Osteoblast (primary cell): ENCODE measurements around the gene SCAMP5. TPM values are rescaled to one million over a fixed set of nuclear protein-coding genes. Genes with fewer than 3 reads are reported as not detected.

ENCODE experiments used
- DNase-seq: peaks from one replicate; pipeline ENCODE4 v3.0.0; 2011; ENCODE audit warnings: low spot score, mixed read lengths; ENCODE audit not compliant: insufficient read length; ENCODE audit errors: missing footprints
- H2AFZ ChIP-seq: 2 replicates; pipeline ENCODE4 v1.6.0; 2011; ENCODE audit warnings: mild to moderate bottlenecking, low read length
- H3K27ac ChIP-seq: 2 replicates; pipeline ENCODE4 v1.5.1; 2011; ENCODE audit warnings: mild to moderate bottlenecking, low read depth, low read length, moderate library complexity
- H3K27me3 ChIP-seq: 2 replicates; pipeline ENCODE4 v1.6.0; 2012; ENCODE audit warnings: mild to moderate bottlenecking, control low read depth, inconsistent platforms, low read length, moderate library complexity; ENCODE audit not compliant: insufficient read depth
- H3K36me3 ChIP-seq: 2 replicates; pipeline ENCODE4 v1.5.1; 2011; ENCODE audit warnings: mild to moderate bottlenecking, low read length, control low read depth, moderate library complexity; ENCODE audit not compliant: insufficient read depth
- H3K4me1 ChIP-seq: 2 replicates; pipeline ENCODE4 v1.5.1; 2011; ENCODE audit warnings: mild to moderate bottlenecking, low read length, control low read depth, moderate library complexity; ENCODE audit not compliant: insufficient read depth
- H3K4me2 ChIP-seq: 2 replicates; pipeline ENCODE4 v1.6.0; 2011; ENCODE audit warnings: mild to moderate bottlenecking, low read length; ENCODE audit not compliant: insufficient read depth
- H3K4me3 ChIP-seq: fragments of 200-600 bp; sonication (generic); 3 replicates; pipeline ENCODE4 v1.5.1; 2012; ENCODE audit warnings: mild to moderate bottlenecking, low read length, inconsistent platforms; ENCODE audit not compliant: insufficient read depth
- H3K79me2 ChIP-seq: 2 replicates; pipeline ENCODE4 v1.6.0; 2012; ENCODE audit warnings: mild to moderate bottlenecking, low read length, control low read depth, inconsistent platforms; ENCODE audit not compliant: insufficient read depth
- H3K9me3 ChIP-seq: 2 replicates; pipeline ENCODE4 v1.5.1; 2011; ENCODE audit warnings: low read depth, low read length, control low read depth
- H4K20me1 ChIP-seq: 2 replicates; pipeline ENCODE4 v1.6.0; 2012; ENCODE audit warnings: mild to moderate bottlenecking, low read length, control low read depth; ENCODE audit not compliant: insufficient read depth
- CTCF ChIP-seq: IDR thresholded peaks from 2 replicates; pipeline ENCODE4 v1.5.1; 2011; ENCODE audit warnings: mild to moderate bottlenecking, low read depth, low read length, moderate library complexity; ENCODE audit errors: extremely low read depth
- total RNA-seq: library from RNA; depleted of rRNA; stranded (reverse); fragments of >200 nt; gene quantifications from 2 replicates; pipeline ENCODE4 v1.2.3, GENCODE V29; 2012

Gene SCAMP5
- total RNA-seq, 1 donor, result 1.8 TPM

GRCh38 chr15:75028991-75029377, 33.6 kb downstream of the SCAMP5 start:
- Histone ChIP-seq H3K4me1 (peaks cover 18% of the 10 kb centered on the region), H3K9me3 (no peaks in the 10 kb centered on the region), H4K20me1 (no peaks in the 10 kb centered on the region), H3K27me3 (no peaks in the 10 kb centered on the region), H3K36me3 (no peaks in the 10 kb centered on the region), H3K27ac (no peak overlapping the region), H3K79me2 (peaks cover 15% of the 10 kb centered on the region), H3K4me2 (no peak overlapping the region), H3K4me3 (no peak overlapping the region), H2AFZ (peak overlapping the region; percentile 24)
- no peak for TF ChIP-seq CTCF
- DNase-seq, result no peak

GRCh38 chr15:75029378-75030022, 34.1 kb downstream of the SCAMP5 start:
- Histone ChIP-seq H3K36me3 (no peaks in the 10 kb centered on the region), H3K4me2 (peak overlapping the region; percentile 80), H3K27me3 (no peaks in the 10 kb centered on the region), H4K20me1 (no peaks in the 10 kb centered on the region), H3K9me3 (no peaks in the 10 kb centered on the region), H3K4me3 (peak overlapping the region; percentile 61), H3K79me2 (peaks cover 12% of the 10 kb centered on the region), H3K27ac (peak overlapping the region; percentile 85), H3K4me1 (peaks cover 14% of the 10 kb centered on the region), H2AFZ (peak overlapping the region; percentile 94)
- peak; percentile 93 for TF ChIP-seq CTCF
- peak; percentile 96 for DNase-seq

GRCh38 chr15:75030023-75030413, 34.7 kb downstream of the SCAMP5 start:
- Histone ChIP-seq H4K20me1 (no peaks in the 10 kb centered on the region), H3K79me2 (peaks cover 12% of the 10 kb centered on the region), H3K4me2 (peak overlapping the region; percentile 80), H3K4me3 (peak overlapping the region; percentile 61), H3K27me3 (no peaks in the 10 kb centered on the region), H3K9me3 (no peaks in the 10 kb centered on the region), H2AFZ (peak overlapping the region; percentile 94), H3K36me3 (no peaks in the 10 kb centered on the region), H3K27ac (peak overlapping the region; percentile 85), H3K4me1 (peaks cover 14% of the 10 kb centered on the region)
- peak; percentile 88 for DNase-seq
- no peak for TF ChIP-seq CTCF

GRCh38 chr15:75030424-75030823, 35.1 kb downstream of the SCAMP5 start:
- no peak for DNase-seq
- Histone ChIP-seq H3K27me3 (no peaks in the 10 kb centered on the region), H3K36me3 (no peaks in the 10 kb centered on the region), H2AFZ (peak overlapping the region; percentile 94), H3K4me3 (no peak overlapping the region), H3K4me2 (peak overlapping the region; percentile 80), H3K4me1 (peaks cover 14% of the 10 kb centered on the region), H3K27ac (peak overlapping the region; percentile 85), H3K79me2 (peaks cover 10% of the 10 kb centered on the region), H3K9me3 (no peaks in the 10 kb centered on the region), H4K20me1 (no peaks in the 10 kb centered on the region)
- TF ChIP-seq CTCF, result no peak
